Neural crest cell (in vitro differentiated cells): Measurements from ENCODE around the gene LGI1. TPM values are rescaled to one million over a fixed set of nuclear protein-coding genes. Genes with fewer than 3 reads are reported as not detected.

ENCODE experiments used
- DNase-seq: peaks from one replicate; pipeline ENCODE4 v3.0.0; 2021; ENCODE audit warnings: low read depth, mixed read lengths, low spot score
- H3K27ac Mint-ChIP-seq: one replicate; pipeline ENCODE4 v1.8.0; 2021; ENCODE audit warnings: mild to moderate bottlenecking, mixed read lengths; ENCODE audit not compliant: unreplicated experiment
- H3K27me3 Mint-ChIP-seq: 2 replicates; pipeline ENCODE4 v1.8.0; 2021; ENCODE audit warnings: low read depth, mild to moderate bottlenecking, mixed read lengths
- H3K36me3 Mint-ChIP-seq: 2 replicates; pipeline ENCODE4 v1.8.0; 2021; ENCODE audit warnings: low read depth, mild to moderate bottlenecking, mixed read lengths
- H3K4me1 Mint-ChIP-seq: 2 replicates; pipeline ENCODE4 v1.8.0; 2021; ENCODE audit warnings: mixed read lengths
- H3K4me3 Mint-ChIP-seq: one replicate; pipeline ENCODE4 v1.8.0; 2021; ENCODE audit warnings: mild to moderate bottlenecking, mixed read lengths
- H3K9me3 Mint-ChIP-seq: 2 replicates; pipeline ENCODE4 v1.8.0; 2021; ENCODE audit warnings: mixed read lengths
- total RNA-seq: library from RNA; stranded (reverse); gene quantifications from 2 replicates; pipeline ENCODE4 v1.2.1, GENCODE V29; 2021
- TF ChIP-seq, protein P1 (sequence below): fragments of 200-600 bp; sonication (generic); conservative IDR thresholded peaks from 2 replicates; pipeline ENCODE4 v1.5.0; 2021; ENCODE audit warnings: antibody characterized with exemption, mild to moderate bottlenecking

Gene LGI1
- total RNA-seq, 1 donor from 2014 or later = 22.6 TPM

DNA sequence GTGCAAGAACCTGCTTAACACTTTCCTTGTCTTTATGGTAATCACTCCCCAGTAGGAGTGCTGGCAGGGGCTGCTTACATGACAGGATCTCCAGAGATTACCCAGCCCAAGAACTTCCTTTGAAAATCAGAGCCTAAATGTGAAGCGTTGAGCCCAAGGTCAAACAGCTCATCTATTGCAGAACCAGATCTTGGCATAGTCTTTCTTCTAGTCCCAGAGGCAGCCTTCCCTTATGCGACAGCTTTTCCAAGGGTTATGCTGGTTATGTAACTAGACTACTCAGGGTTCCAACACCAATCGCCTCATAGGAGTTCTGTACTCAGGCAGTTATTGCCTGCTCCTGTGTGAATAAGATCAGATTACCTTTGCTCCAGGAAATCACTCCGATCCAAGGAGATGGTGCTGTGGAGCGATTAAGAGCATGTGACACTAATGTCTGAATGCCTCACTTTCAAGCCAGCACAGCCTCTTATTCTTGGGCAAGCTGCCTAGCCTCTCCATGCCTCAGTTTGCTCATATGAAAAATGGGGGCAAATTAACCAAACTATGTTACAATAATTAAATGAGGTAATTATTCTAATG is 8.4 kb upstream of the LGI1 start:
- Mint-ChIP-seq H3K4me3 (no peak overlapping the region), H3K4me1 (peaks cover 52% of the 10 kb centered on the region), H3K36me3 (no peaks in the 10 kb centered on the region), H3K27ac (peak overlapping the region; percentile 16), H3K9me3 (no peaks in the 10 kb centered on the region), H3K27me3 (no peaks in the 10 kb centered on the region)
- no peak for DNase-seq
- TF ChIP-seq, protein P1, sequence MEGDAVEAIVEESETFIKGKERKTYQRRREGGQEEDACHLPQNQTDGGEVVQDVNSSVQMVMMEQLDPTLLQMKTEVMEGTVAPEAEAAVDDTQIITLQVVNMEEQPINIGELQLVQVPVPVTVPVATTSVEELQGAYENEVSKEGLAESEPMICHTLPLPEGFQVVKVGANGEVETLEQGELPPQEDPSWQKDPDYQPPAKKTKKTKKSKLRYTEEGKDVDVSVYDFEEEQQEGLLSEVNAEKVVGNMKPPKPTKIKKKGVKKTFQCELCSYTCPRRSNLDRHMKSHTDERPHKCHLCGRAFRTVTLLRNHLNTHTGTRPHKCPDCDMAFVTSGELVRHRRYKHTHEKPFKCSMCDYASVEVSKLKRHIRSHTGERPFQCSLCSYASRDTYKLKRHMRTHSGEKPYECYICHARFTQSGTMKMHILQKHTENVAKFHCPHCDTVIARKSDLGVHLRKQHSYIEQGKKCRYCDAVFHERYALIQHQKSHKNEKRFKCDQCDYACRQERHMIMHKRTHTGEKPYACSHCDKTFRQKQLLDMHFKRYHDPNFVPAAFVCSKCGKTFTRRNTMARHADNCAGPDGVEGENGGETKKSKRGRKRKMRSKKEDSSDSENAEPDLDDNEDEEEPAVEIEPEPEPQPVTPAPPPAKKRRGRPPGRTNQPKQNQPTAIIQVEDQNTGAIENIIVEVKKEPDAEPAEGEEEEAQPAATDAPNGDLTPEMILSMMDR = no peak

- Mint-ChIP-seq H3K4me3 (no peak overlapping the region), H3K36me3 (no peaks in the 10 kb centered on the region), H3K27me3 (no peaks in the 10 kb centered on the region), H3K27ac (no peak overlapping the region), H3K4me1 (peaks cover 63% of the 10 kb centered on the region), H3K9me3 (no peaks in the 10 kb centered on the region)
- DNase-seq = no peak
- TF ChIP-seq, protein P1 = no peak
These were observed 6.6 kb upstream of the LGI1 start for GRCh38 chr10:93751124-93751523.

DNA sequence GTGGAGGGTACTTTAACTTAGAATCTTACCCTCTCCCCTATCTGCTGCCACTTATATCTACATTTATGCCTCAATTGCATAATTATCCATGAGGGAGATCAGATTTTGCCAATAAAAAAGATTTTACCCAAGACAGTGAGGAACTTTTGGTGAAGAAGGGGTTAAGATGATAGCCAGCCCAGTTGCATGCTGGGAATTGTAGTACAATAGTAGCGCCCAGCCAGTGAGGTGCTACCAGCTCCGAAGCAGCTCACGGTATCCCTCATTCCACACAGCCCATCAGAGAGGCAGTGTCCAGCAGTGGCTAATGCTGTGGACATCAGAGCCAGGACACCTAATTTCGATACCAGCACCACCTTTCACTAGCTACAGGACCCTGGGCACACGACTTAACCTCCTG is 5.9 kb upstream of the LGI1 start:
- DNase-seq = peak; percentile 46
- Mint-ChIP-seq H3K9me3 (no peaks in the 10 kb centered on the region), H3K27ac (no peak overlapping the region), H3K36me3 (no peaks in the 10 kb centered on the region), H3K4me1 (peaks cover 68% of the 10 kb centered on the region), H3K27me3 (peaks cover 2% of the 10 kb centered on the region), H3K4me3 (peak overlapping the region; percentile 63)
- TF ChIP-seq, protein P1 = no peak

- no peak overlapping the region for H3K4me3 Mint-ChIP-seq
- H3K27me3 Mint-ChIP-seq = peaks cover 6% of the 10 kb centered on the region
- TF ChIP-seq, protein P1 = no peak
- H3K9me3 Mint-ChIP-seq = no peaks in the 10 kb centered on the region
- H3K27ac Mint-ChIP-seq = no peak overlapping the region
- no peak for DNase-seq
- no peaks in the 10 kb centered on the region for H3K36me3 Mint-ChIP-seq
- peaks cover 73% of the 10 kb centered on the region for H3K4me1 Mint-ChIP-seq
These were observed 5.0 kb upstream of the LGI1 start for GRCh38 chr10:93752761-93753160.

DNA sequence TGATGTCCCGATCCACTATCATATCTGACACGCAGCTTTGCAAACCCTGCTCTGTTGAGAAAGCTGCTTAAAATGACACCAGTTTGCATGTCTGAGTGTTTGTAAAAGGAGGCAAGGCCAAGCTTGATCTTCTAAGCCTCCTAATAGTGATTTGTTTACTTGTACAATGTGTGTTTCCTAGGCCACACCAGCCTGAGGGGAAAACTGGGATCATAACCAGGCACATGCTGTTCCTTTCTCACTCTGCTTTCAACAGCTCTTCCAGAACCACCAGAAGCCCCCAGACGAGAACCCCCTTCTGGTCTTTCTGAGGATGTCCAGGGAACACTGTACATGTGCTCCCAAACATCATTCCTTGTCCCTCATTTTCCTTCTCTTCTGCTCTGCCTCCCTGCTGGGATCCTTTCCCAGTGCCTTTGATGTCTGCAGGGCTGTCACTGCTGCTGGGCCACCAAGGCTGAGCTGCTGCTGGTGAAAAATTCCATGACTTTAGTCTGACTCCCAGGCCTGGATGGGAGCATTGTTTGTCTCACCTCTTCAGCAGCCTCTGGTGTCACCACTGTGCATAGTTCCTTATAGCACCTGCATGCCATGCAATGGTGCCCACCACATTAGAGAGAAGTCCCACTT is 4.0 kb upstream of the LGI1 start:
- H3K27me3 Mint-ChIP-seq = peaks cover 16% of the 10 kb centered on the region
- no peak for DNase-seq
- no peaks in the 10 kb centered on the region for H3K9me3 Mint-ChIP-seq
- peaks cover 73% of the 10 kb centered on the region for H3K4me1 Mint-ChIP-seq
- TF ChIP-seq, protein P1 = no peak
- no peaks in the 10 kb centered on the region for H3K36me3 Mint-ChIP-seq
- H3K4me3 Mint-ChIP-seq = no peak overlapping the region
- no peak overlapping the region for H3K27ac Mint-ChIP-seq
